WTC11 (cell line): ENCODE data around the gene SMLR1. TPM values are rescaled to one million over a fixed set of nuclear protein-coding genes. Genes with fewer than 3 reads are reported as not detected.
"Not testable (repeated sequence)": the region's sequence is repeated elsewhere in the genome, so short reads cannot be mapped to it uniquely, and the experiment has no call there.

Source experiments
- ATAC-seq: fragments of 200-7000 bp; cut with Tn5 transposase; 2 replicates; pipeline ENCODE4 v1.10.0; 2021; ENCODE audit warnings: mild to moderate bottlenecking, moderate library complexity
- CTCF ChIA-PET: fragments of 300-600 bp; sonication (Branson Sonifier 250); formaldehyde crosslinking; loops from one replicate; lab custom pipeline; 2021; ENCODE audit warnings: antibody characterized with exemption; lab: Charles Lee
- POLR2A ChIA-PET: fragments of 350-600 bp; sonication (Branson Sonifier 250); formaldehyde crosslinking; loops from one replicate; lab custom pipeline; 2021; ENCODE audit warnings: antibody characterized with exemption; lab: Charles Lee
- DNase-seq: peaks from one replicate; pipeline ENCODE4 v3.0.0; 2021; ENCODE audit warnings: low spot score
- H3K27ac Mint-ChIP-seq: 2 replicates; pipeline ENCODE4 v1.8.0; 2021; ENCODE audit warnings: mixed read lengths
- H3K27me3 Mint-ChIP-seq: 2 replicates; pipeline ENCODE4 v1.8.0; 2021; ENCODE audit warnings: low read depth, mild to moderate bottlenecking, moderate library complexity, mixed read lengths
- H3K36me3 Mint-ChIP-seq: 2 replicates; pipeline ENCODE4 v1.8.0; 2021; ENCODE audit warnings: mixed read lengths
- H3K4me1 Mint-ChIP-seq: 2 replicates; pipeline ENCODE4 v1.8.0; 2022; ENCODE audit warnings: mixed read lengths
- H3K4me3 Mint-ChIP-seq: 2 replicates; pipeline ENCODE4 v1.8.0; 2021; ENCODE audit warnings: mild to moderate bottlenecking, moderate library complexity, mixed read lengths
- H3K9me3 Mint-ChIP-seq: 2 replicates; pipeline ENCODE4 v1.8.0; 2021; ENCODE audit warnings: mixed read lengths
- ATF1 ChIP-seq: sonication (generic); formaldehyde crosslinking; IDR thresholded peaks from 2 replicates; pipeline ENCODE4 v1.8.1; 2023; ENCODE audit warnings: mild to moderate bottlenecking, moderate library complexity, missing genetic modification reagents
- CREM ChIP-seq: sonication (generic); formaldehyde crosslinking; IDR thresholded peaks from 2 replicates; pipeline ENCODE4 v1.8.1; 2022; ENCODE audit warnings: mild to moderate bottlenecking, missing genetic modification reagents, moderate library complexity
- FOXJ3 ChIP-seq: sonication (generic); formaldehyde crosslinking; IDR thresholded peaks from 2 replicates; pipeline ENCODE4 v1.9.0; 2021; ENCODE audit warnings: missing genetic modification reagents, mild to moderate bottlenecking, borderline replicate concordance
- GABPB1 ChIP-seq: sonication (generic); formaldehyde crosslinking; IDR thresholded peaks from 2 replicates; pipeline ENCODE4 v1.8.1; 2023; ENCODE audit warnings: mild to moderate bottlenecking, missing genetic modification reagents
- GRHL2 ChIP-seq: fragments of 250-450 bp; sonication (Bioruptor Pico); IDR thresholded peaks from 2 replicates; pipeline ENCODE4 v1.8.0; 2022; ENCODE audit warnings: mild to moderate bottlenecking, moderate library complexity; ENCODE audit not compliant: insufficient replicate concordance, severe bottlenecking
- JAZF1 ChIP-seq: fragments of 250-450 bp; sonication (Bioruptor Pico); IDR thresholded peaks from 2 replicates; pipeline ENCODE4 v1.9.0; 2021; ENCODE audit warnings: moderate library complexity, mild to moderate bottlenecking, inconsistent platforms
- JUN ChIP-seq: sonication (generic); formaldehyde crosslinking; IDR thresholded peaks from 2 replicates; pipeline ENCODE4 v1.8.0; 2023; ENCODE audit warnings: mild to moderate bottlenecking, missing genetic modification reagents
- PRRX2 ChIP-seq: fragments of 250-450 bp; sonication (Bioruptor Pico); IDR thresholded peaks from 2 replicates; pipeline ENCODE4 v1.8.0; 2021; ENCODE audit warnings: mild to moderate bottlenecking
- SP1 ChIP-seq: sonication (generic); formaldehyde crosslinking; conservative IDR thresholded peaks from 2 replicates; pipeline ENCODE4 v1.8.1; 2022; ENCODE audit warnings: missing genetic modification reagents
- ZBTB21 ChIP-seq: sonication (generic); formaldehyde crosslinking; IDR thresholded peaks from 2 replicates; pipeline ENCODE4 v1.8.1; 2023; ENCODE audit warnings: mild to moderate bottlenecking, missing genetic modification reagents, borderline replicate concordance
- ZNF138 ChIP-seq: sonication (generic); formaldehyde crosslinking; conservative IDR thresholded peaks from 2 replicates; pipeline ENCODE4 v1.8.1; 2022; ENCODE audit warnings: mild to moderate bottlenecking, moderate library complexity, missing genetic modification reagents
- total RNA-seq: library from RNA; stranded (reverse); gene quantifications from 3 replicates; pipeline ENCODE4 v1.2.3, GENCODE V29; 2021
- TF ChIP-seq, protein P1 (sequence below): fragments of 250-450 bp; sonication (Bioruptor Pico); IDR thresholded peaks from 2 replicates; pipeline ENCODE4 v2.1.2; 2022; ENCODE audit warnings: mild to moderate bottlenecking, moderate library complexity
- TF ChIP-seq, protein P2 (sequence below): sonication (generic); formaldehyde crosslinking; IDR thresholded peaks from 2 replicates; pipeline ENCODE4 v1.8.1; 2023; ENCODE audit warnings: mild to moderate bottlenecking, missing genetic modification reagents, moderate library complexity
- TF ChIP-seq, protein P3 (sequence below): fragments of 200-600 bp; IDR thresholded peaks from 2 replicates; pipeline ENCODE4 v1.8.0; 2022; ENCODE audit warnings: antibody characterized with exemption
- TF ChIP-seq, protein P4 (sequence below): sonication (generic); formaldehyde crosslinking; IDR thresholded peaks from 2 replicates; pipeline ENCODE4 v1.8.0; 2023; ENCODE audit warnings: mild to moderate bottlenecking, missing genetic modification reagents
- TF ChIP-seq, protein P5 (sequence below): sonication (generic); formaldehyde crosslinking; IDR thresholded peaks from 2 replicates; pipeline ENCODE4 v1.8.0; 2023; ENCODE audit warnings: missing genetic modification reagents
- TF ChIP-seq, protein P6 (sequence below): fragments of 250-450 bp; sonication (Bioruptor Pico); IDR thresholded peaks from 2 replicates; pipeline ENCODE4 v1.8.0; 2021; ENCODE audit warnings: mild to moderate bottlenecking
- TF ChIP-seq, protein P7 (sequence below): sonication (generic); formaldehyde crosslinking; IDR thresholded peaks from 2 replicates; pipeline ENCODE4 v1.8.1; 2022; ENCODE audit warnings: low read depth, mild to moderate bottlenecking, moderate library complexity, missing genetic modification reagents, borderline replicate concordance

The SMLR1 gene
- total RNA-seq, 1 experiment from 2014 or later, result not detected

DNA sequence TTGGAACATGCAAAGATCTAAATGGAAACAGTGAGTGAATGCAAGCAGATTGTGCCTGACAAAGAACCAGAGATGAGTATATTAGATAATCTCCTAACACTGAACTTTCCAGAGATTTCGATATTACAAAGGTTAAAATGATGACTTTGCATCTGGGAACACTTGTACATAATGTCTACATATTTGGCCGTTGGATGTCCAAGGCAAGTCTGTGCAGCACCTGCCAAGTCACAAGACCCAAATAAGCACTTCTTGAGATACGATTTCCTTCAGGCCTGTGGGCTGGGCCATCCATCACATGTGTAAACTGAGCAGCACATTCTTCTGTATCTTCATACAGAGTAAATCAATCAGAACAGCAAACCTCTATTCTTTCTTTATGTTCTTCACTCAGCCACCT is 32.5 kb upstream of the SMLR1 start (continued):
- TF ChIP-seq, protein P1, sequence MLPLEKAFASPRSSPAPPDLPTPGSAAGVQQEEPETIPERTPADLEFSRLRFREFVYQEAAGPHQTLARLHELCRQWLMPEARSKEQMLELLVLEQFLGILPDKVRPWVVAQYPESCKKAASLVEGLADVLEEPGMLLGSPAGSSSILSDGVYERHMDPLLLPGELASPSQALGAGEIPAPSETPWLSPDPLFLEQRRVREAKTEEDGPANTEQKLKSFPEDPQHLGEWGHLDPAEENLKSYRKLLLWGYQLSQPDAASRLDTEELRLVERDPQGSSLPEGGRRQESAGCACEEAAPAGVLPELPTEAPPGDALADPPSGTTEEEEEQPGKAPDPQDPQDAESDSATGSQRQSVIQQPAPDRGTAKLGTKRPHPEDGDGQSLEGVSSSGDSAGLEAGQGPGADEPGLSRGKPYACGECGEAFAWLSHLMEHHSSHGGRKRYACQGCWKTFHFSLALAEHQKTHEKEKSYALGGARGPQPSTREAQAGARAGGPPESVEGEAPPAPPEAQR (CRISPR knock-in tag), result no peak
- TF ChIP-seq ATF1, result no peak
- TF ChIP-seq JUN (CRISPR knock-in tag), result no peak
- TF ChIP-seq, protein P2, sequence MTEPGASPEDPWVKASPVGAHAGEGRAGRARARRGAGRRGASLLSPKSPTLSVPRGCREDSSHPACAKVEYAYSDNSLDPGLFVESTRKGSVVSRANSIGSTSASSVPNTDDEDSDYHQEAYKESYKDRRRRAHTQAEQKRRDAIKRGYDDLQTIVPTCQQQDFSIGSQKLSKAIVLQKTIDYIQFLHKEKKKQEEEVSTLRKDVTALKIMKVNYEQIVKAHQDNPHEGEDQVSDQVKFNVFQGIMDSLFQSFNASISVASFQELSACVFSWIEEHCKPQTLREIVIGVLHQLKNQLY, result no peak

DNA sequence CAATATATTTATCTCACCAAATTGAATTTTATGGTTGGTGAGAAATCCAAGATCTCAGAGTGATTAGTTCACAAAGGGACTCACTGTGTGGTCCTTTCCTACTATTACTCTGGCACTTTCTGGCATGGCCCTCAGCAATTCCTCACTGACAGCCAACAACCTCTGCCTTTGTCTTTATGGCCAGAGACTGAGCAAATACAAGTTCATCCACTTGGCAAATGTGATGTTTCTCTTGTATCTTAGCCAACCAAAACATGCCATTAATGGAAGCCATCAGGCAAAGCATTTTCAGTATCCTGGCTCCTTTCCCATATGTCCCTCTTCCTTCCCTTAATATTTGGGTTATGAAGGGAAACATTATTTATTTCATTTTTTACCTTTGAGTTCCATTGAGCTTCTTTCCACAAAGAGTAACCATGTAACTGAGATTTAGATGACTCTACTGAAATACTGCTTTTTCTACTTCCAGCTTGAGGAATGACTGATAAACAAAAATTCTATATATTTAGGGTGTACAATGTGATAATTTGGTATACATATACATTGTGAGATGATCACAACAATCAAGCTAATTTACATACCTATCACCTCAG is 30.8 kb upstream of the SMLR1 start:
- ATAC-seq, result peak; percentile 30; the same call in 1 of the 2 replicates
- H3K9me3 Mint-ChIP-seq, result peaks cover 26% of the 10 kb centered on the region
- CTCF ChIA-PET, result interaction anchor here (1.2 kb wide), 1 partner anchor 53 kb away, joined by 3 read pairs; no protein-coding TSS in a partner anchor
- no peak for TF ChIP-seq JAZF1
- TF ChIP-seq, protein P3, sequence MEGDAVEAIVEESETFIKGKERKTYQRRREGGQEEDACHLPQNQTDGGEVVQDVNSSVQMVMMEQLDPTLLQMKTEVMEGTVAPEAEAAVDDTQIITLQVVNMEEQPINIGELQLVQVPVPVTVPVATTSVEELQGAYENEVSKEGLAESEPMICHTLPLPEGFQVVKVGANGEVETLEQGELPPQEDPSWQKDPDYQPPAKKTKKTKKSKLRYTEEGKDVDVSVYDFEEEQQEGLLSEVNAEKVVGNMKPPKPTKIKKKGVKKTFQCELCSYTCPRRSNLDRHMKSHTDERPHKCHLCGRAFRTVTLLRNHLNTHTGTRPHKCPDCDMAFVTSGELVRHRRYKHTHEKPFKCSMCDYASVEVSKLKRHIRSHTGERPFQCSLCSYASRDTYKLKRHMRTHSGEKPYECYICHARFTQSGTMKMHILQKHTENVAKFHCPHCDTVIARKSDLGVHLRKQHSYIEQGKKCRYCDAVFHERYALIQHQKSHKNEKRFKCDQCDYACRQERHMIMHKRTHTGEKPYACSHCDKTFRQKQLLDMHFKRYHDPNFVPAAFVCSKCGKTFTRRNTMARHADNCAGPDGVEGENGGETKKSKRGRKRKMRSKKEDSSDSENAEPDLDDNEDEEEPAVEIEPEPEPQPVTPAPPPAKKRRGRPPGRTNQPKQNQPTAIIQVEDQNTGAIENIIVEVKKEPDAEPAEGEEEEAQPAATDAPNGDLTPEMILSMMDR, result no peak
- no peak for TF ChIP-seq SP1
- TF ChIP-seq, protein P4, sequence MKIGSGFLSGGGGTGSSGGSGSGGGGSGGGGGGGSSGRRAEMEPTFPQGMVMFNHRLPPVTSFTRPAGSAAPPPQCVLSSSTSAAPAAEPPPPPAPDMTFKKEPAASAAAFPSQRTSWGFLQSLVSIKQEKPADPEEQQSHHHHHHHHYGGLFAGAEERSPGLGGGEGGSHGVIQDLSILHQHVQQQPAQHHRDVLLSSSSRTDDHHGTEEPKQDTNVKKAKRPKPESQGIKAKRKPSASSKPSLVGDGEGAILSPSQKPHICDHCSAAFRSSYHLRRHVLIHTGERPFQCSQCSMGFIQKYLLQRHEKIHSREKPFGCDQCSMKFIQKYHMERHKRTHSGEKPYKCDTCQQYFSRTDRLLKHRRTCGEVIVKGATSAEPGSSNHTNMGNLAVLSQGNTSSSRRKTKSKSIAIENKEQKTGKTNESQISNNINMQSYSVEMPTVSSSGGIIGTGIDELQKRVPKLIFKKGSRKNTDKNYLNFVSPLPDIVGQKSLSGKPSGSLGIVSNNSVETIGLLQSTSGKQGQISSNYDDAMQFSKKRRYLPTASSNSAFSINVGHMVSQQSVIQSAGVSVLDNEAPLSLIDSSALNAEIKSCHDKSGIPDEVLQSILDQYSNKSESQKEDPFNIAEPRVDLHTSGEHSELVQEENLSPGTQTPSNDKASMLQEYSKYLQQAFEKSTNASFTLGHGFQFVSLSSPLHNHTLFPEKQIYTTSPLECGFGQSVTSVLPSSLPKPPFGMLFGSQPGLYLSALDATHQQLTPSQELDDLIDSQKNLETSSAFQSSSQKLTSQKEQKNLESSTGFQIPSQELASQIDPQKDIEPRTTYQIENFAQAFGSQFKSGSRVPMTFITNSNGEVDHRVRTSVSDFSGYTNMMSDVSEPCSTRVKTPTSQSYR (CRISPR knock-in tag), result no peak
- TF ChIP-seq, all 79 proteins: peak for 0
- peaks cover 32% of the 10 kb centered on the region for H3K4me1 Mint-ChIP-seq
- no peak overlapping the region for H3K27ac Mint-ChIP-seq
- H3K36me3 Mint-ChIP-seq, result peaks cover 3% of the 10 kb centered on the region
- no peaks in the 10 kb centered on the region for H3K27me3 Mint-ChIP-seq
- H3K4me3 Mint-ChIP-seq, result no peak overlapping the region
- DNase-seq, result no peak
- POLR2A ChIA-PET, result no interaction called here

DNA sequence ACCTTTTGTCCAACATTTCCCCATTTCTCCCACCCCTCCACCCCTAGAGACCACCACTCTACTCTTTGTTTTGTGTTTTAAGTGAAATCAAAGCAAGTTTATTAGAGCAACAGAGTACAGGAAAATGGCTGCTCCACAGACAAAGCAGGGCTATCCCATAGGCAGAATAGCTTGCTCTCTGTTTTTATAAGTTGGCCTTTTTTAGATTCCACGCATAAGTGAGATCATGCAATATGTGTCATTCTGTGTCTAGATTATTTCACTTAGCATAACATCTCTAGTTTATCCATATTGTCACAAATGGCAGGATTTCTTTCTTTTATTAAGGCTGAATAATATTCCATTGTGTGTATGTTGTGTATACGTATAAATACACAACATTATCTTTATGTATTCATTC is 30.1 kb upstream of the SMLR1 start:
- H3K9me3 Mint-ChIP-seq, result peaks cover 29% of the 10 kb centered on the region
- ChIA-PET CTCF (no interaction called here), POLR2A (no interaction called here)
- no peak for DNase-seq
- peaks cover 7% of the 10 kb centered on the region for H3K36me3 Mint-ChIP-seq
- no peak overlapping the region for H3K4me3 Mint-ChIP-seq
- ATAC-seq, result no peak
- H3K27me3 Mint-ChIP-seq, result no peaks in the 10 kb centered on the region
- TF ChIP-seq FOXJ3 (CRISPR knock-in tag) (no peak), GRHL2 (no peak), CREM (CRISPR knock-in tag) (no peak), ZNF138 (CRISPR knock-in tag) (no peak), ZBTB21 (CRISPR knock-in tag) (no peak), GABPB1 (CRISPR knock-in tag) (no peak), PRRX2 (CRISPR knock-in tag) (no peak)
- TF ChIP-seq, protein P5, sequence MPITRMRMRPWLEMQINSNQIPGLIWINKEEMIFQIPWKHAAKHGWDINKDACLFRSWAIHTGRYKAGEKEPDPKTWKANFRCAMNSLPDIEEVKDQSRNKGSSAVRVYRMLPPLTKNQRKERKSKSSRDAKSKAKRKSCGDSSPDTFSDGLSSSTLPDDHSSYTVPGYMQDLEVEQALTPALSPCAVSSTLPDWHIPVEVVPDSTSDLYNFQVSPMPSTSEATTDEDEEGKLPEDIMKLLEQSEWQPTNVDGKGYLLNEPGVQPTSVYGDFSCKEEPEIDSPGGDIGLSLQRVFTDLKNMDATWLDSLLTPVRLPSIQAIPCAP, result no peak
- TF ChIP-seq, protein P6, sequence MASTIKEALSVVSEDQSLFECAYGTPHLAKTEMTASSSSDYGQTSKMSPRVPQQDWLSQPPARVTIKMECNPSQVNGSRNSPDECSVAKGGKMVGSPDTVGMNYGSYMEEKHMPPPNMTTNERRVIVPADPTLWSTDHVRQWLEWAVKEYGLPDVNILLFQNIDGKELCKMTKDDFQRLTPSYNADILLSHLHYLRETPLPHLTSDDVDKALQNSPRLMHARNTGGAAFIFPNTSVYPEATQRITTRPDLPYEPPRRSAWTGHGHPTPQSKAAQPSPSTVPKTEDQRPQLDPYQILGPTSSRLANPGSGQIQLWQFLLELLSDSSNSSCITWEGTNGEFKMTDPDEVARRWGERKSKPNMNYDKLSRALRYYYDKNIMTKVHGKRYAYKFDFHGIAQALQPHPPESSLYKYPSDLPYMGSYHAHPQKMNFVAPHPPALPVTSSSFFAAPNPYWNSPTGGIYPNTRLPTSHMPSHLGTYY (CRISPR knock-in tag), result no peak
- TF ChIP-seq, protein P2, result no peak
- TF ChIP-seq, protein P7, sequence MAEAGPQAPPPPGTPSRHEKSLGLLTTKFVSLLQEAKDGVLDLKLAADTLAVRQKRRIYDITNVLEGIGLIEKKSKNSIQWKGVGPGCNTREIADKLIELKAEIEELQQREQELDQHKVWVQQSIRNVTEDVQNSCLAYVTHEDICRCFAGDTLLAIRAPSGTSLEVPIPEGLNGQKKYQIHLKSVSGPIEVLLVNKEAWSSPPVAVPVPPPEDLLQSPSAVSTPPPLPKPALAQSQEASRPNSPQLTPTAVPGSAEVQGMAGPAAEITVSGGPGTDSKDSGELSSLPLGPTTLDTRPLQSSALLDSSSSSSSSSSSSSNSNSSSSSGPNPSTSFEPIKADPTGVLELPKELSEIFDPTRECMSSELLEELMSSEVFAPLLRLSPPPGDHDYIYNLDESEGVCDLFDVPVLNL (CRISPR knock-in tag), result no peak
- H3K27ac Mint-ChIP-seq, result no peak overlapping the region
- H3K4me1 Mint-ChIP-seq, result peaks cover 32% of the 10 kb centered on the region

DNA sequence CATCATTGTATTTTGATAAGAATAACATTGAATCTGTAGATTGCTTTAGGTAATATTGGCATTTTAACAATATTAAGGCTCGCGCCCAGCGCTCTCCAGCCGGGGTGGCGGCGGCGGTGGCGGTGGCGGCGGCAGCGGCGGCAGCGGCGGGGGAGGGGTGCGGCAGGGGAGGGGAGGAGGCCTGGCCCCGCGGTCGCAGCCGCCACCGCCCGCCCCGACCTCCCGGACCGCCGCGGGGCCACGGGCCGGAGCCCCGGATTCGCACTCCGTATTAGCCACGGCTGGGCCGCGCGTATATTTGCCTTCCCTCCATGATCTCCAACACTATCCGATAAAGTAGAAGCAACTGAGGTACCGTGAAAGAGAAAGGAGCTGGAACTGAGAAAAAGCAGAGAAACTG is 25.8 kb upstream of the SMLR1 start:
- POLR2A ChIA-PET, H3K4me3 Mint-ChIP-seq, H3K4me1 Mint-ChIP-seq, H3K27ac Mint-ChIP-seq, H3K27me3 Mint-ChIP-seq, DNase-seq, CTCF ChIA-PET, ATAC-seq: not testable (repeated sequence)
- peaks cover 34% of the 10 kb centered on the region for H3K9me3 Mint-ChIP-seq
- H3K36me3 Mint-ChIP-seq, result peaks cover 12% of the 10 kb centered on the region
